Measurements from ENCODE around the gene AMIGO3.

AMIGO3 gene

DNA sequence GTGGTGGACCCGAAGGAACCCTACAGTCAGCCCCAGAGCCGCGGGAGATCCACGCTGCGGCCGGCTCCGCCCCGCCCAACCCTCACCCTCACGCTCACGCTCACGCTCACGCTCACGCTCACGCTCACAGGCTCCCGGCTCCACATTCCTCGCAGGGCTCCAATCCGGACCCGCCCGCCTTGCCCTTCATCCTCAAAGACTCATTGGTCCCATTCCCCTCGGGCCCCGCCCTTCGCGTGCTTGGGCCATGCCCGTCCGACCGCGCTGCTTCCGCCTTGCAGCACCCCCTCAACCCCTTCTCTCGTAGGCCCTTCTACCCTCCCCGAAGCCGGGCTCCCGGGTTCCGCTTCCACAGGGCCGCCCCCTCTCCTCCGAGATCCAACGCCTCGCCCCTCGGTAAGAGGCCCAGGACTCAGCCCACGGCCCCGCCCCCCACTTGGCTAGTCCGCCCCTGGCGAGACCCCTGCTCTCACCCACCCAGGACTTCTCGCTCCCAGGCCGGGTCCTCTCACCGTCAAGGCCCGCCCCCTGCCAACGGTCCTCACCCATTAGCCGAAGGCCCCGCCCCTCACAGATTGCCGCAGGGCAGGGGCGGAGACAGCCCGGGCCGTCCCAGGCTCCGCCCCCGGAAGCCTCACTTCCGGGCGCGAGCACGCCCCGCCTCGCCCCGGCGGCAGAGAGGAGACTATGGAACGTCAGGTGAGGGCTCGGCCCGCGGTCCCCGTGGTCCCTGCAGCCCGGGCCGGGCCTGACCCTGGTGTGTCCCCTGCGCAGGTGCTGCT is 45.6 kb downstream of the AMIGO3 start, which contains the start of gene APEH:
TSS of gene APEH (plus strand) at position 637 of the 782 bp plus-strand sequence. CDS start at position 688, 51 bp downstream.
- TF ChIP-seq RAD21 (IDR thresholded peaks at IDR 0.05; ENCODE audit: low read depth), result no peak
- TF ChIP-seq EGR1 (IDR thresholded peaks at IDR 0.05), result no peak
- TF ChIP-seq TEAD4 (IDR thresholded peaks at IDR 0.05), result peak; percentile 80
- TF ChIP-seq, protein P1, sequence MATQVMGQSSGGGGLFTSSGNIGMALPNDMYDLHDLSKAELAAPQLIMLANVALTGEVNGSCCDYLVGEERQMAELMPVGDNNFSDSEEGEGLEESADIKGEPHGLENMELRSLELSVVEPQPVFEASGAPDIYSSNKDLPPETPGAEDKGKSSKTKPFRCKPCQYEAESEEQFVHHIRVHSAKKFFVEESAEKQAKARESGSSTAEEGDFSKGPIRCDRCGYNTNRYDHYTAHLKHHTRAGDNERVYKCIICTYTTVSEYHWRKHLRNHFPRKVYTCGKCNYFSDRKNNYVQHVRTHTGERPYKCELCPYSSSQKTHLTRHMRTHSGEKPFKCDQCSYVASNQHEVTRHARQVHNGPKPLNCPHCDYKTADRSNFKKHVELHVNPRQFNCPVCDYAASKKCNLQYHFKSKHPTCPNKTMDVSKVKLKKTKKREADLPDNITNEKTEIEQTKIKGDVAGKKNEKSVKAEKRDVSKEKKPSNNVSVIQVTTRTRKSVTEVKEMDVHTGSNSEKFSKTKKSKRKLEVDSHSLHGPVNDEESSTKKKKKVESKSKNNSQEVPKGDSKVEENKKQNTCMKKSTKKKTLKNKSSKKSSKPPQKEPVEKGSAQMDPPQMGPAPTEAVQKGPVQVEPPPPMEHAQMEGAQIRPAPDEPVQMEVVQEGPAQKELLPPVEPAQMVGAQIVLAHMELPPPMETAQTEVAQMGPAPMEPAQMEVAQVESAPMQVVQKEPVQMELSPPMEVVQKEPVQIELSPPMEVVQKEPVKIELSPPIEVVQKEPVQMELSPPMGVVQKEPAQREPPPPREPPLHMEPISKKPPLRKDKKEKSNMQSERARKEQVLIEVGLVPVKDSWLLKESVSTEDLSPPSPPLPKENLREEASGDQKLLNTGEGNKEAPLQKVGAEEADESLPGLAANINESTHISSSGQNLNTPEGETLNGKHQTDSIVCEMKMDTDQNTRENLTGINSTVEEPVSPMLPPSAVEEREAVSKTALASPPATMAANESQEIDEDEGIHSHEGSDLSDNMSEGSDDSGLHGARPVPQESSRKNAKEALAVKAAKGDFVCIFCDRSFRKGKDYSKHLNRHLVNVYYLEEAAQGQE (IDR thresholded peaks at IDR 0.05; ENCODE audit: low read depth), result no peak
- no peak for TF ChIP-seq NFIC (IDR thresholded peaks at IDR 0.05)
- peak; percentile 58; the same call in 1 of the 2 replicates for TF ChIP-seq ZBTB7A (IDR thresholded peaks at IDR 0.05; ENCODE audit: low read depth)
- TF ChIP-seq, protein P2, sequence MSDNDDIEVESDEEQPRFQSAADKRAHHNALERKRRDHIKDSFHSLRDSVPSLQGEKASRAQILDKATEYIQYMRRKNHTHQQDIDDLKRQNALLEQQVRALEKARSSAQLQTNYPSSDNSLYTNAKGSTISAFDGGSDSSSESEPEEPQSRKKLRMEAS (IDR thresholded peaks at IDR 0.05), result peak; percentile 89; the same call in 1 of the 2 replicates
- 0 out of 2 replicates have a peak, but pooled peaks have one; percentile 31 for TF ChIP-seq YY1 (IDR thresholded peaks at IDR 0.05; ENCODE audit: low read depth)
- no peak for TF ChIP-seq CEBPB (IDR thresholded peaks at IDR 0.05)
- peak; percentile 90 for TF ChIP-seq TAF1 (IDR thresholded peaks at IDR 0.05; ENCODE audit: low read depth)
- TF ChIP-seq CREB1 (IDR thresholded peaks at IDR 0.05; ENCODE audit: low read depth), result peak; percentile 49
- TF ChIP-seq, protein P3, sequence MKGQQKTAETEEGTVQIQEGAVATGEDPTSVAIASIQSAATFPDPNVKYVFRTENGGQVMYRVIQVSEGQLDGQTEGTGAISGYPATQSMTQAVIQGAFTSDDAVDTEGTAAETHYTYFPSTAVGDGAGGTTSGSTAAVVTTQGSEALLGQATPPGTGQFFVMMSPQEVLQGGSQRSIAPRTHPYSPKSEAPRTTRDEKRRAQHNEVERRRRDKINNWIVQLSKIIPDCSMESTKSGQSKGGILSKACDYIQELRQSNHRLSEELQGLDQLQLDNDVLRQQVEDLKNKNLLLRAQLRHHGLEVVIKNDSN (IDR thresholded peaks at IDR 0.05), result 0 out of 2 replicates have a peak, but pooled peaks have one; percentile 5
- TF ChIP-seq EP300 (IDR thresholded peaks at IDR 0.05; ENCODE audit: borderline replicate concordance), result no peak
- no peak for TF ChIP-seq FOXM1 (IDR thresholded peaks at IDR 0.05; ENCODE audit: borderline replicate concordance, low read depth)
- TF ChIP-seq TCF12 (IDR thresholded peaks at IDR 0.05; ENCODE audit: low read depth), result peak; percentile 45; the same call in 1 of the 2 replicates

DNA sequence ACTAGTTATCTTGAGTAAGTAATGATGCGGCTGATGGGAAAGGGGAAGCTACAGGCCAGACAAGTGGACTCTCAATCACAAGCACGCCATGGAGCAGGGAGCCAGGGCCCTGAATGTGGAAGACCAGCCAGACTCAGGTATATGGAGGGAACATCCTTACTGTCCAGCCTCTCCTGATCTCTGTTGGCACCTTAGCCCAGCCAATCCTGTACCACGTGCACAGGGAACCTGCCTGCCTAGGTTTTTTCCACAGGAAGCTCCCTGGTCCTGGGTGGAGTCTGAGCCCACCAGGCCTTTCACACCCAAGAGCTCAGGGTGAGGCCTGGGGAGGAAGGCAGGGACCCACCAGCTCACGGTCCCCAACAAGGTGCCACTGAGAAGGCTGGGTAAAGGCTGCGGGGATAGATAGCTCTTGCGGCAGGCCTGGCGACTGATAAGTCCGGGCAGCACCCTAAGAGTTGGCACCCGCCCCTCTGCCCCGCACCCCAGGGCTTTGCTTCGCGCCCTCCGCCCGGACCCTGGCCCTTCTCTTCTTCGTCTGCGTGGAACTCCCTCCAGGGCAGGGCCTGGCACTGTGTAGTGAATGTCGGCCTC is 46.3 kb downstream of the AMIGO3 start:
- TF ChIP-seq TEAD4 (IDR thresholded peaks at IDR 0.05) (no peak), EP300 (IDR thresholded peaks at IDR 0.05; ENCODE audit: borderline replicate concordance) (no peak)
- TF ChIP-seq, protein P3 (IDR thresholded peaks at IDR 0.05), result peak; percentile 61

DNA sequence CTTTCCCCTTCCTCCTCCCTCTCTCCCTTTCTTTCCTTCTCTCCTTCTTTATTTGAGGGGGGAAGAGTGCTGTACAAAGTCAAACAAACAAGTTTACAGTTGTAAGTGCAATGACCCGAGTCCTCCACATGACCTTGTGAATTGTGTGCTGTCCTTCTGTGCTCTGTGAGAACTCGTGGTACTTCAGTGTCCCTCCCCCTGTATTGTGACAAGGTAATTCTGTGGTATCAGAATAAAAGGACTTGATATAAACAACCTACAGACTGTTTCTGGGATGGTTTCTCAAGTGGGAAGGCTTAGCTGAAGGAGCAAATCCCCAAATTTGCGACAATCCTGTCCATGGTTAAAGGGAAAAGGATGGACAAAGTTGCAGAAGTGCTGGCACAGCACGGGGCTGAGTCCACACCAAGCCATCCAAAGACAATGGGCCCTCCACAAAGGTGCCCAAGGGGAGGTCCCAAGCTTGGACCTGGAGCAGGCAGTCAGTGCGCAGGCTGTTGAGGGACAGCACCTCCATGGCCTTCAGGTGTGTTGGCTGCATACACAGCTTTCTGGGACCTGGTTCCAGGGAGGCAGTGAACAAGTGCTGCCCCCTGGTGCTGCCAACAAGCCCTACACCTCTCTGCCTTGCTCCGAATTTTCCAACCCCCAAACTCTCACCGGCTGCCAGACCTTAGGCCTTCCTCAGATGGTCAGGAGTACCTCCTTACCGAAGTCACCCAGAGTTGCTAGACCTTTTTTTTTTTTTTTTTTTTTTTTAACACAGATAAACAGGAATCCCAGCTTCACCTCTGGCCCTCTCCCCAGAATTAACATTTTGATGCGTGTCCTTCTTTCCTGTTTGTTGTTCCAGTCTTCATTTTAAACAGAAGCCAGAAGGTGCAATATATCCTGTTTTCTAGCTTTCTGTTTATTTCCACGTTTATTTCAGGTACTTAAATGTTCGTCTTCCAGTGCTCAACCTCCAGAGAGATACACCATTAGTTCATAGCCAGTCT is 47.9 kb downstream of the AMIGO3 start:
- TF ChIP-seq, protein P2 (IDR thresholded peaks at IDR 0.05), result 0 out of 2 replicates have a peak, but pooled peaks have one; percentile 14
- no peak for TF ChIP-seq YY1 (IDR thresholded peaks at IDR 0.05; ENCODE audit: low read depth)
- 0 out of 2 replicates have a peak, but pooled peaks have one; percentile 24 for TF ChIP-seq TEAD4 (IDR thresholded peaks at IDR 0.05)
- no peak for TF ChIP-seq ZBTB7A (IDR thresholded peaks at IDR 0.05; ENCODE audit: low read depth)
- TF ChIP-seq CEBPB (IDR thresholded peaks at IDR 0.05), result no peak
- TF ChIP-seq, protein P3 (IDR thresholded peaks at IDR 0.05), result no peak
- TF ChIP-seq CREB1 (IDR thresholded peaks at IDR 0.05; ENCODE audit: low read depth), result no peak
- TF ChIP-seq, protein P1 (IDR thresholded peaks at IDR 0.05; ENCODE audit: low read depth), result no peak
- TF ChIP-seq TAF1 (IDR thresholded peaks at IDR 0.05; ENCODE audit: low read depth), result no peak
- no peak for TF ChIP-seq FOXM1 (IDR thresholded peaks at IDR 0.05; ENCODE audit: borderline replicate concordance, low read depth)
- peak; percentile 97 for TF ChIP-seq RAD21 (IDR thresholded peaks at IDR 0.05; ENCODE audit: low read depth)
- no peak for TF ChIP-seq NFIC (IDR thresholded peaks at IDR 0.05)
- no peak for TF ChIP-seq EGR1 (IDR thresholded peaks at IDR 0.05)
- no peak for TF ChIP-seq EP300 (IDR thresholded peaks at IDR 0.05; ENCODE audit: borderline replicate concordance)
- no peak for TF ChIP-seq TCF12 (IDR thresholded peaks at IDR 0.05; ENCODE audit: low read depth)

DNA sequence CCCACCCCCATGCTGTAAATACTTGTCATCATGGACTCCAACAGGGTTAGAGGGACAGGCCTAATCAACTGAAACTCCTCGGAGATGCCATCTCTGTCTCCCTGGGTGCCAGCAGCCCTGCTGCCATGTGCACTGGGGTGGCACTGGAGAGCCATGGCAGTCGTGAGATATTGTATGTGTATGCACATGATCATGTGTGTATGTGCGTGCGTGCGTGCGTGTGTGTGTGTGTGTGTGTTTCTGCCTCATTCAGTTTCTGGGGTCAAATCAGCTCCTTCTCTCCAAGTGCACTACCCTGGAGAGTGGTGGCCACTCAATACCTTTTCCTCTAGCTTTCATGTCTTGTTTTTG is 48.6 kb downstream of the AMIGO3 start:
- TF ChIP-seq CREB1 (IDR thresholded peaks at IDR 0.05; ENCODE audit: low read depth), result no peak
- TF ChIP-seq EP300 (IDR thresholded peaks at IDR 0.05; ENCODE audit: borderline replicate concordance), result no peak
- no peak for TF ChIP-seq TAF1 (IDR thresholded peaks at IDR 0.05; ENCODE audit: low read depth)
- TF ChIP-seq RAD21 (IDR thresholded peaks at IDR 0.05; ENCODE audit: low read depth), result no peak
- TF ChIP-seq EGR1 (IDR thresholded peaks at IDR 0.05), result no peak
- no peak for TF ChIP-seq YY1 (IDR thresholded peaks at IDR 0.05; ENCODE audit: low read depth)
- no peak for TF ChIP-seq TCF12 (IDR thresholded peaks at IDR 0.05; ENCODE audit: low read depth)
- TF ChIP-seq FOXM1 (IDR thresholded peaks at IDR 0.05; ENCODE audit: borderline replicate concordance, low read depth), result no peak
- TF ChIP-seq TEAD4 (IDR thresholded peaks at IDR 0.05), result no peak
- TF ChIP-seq, protein P1 (IDR thresholded peaks at IDR 0.05; ENCODE audit: low read depth), result no peak
- TF ChIP-seq CEBPB (IDR thresholded peaks at IDR 0.05), result no peak
- no peak for TF ChIP-seq NFIC (IDR thresholded peaks at IDR 0.05)

Measured in Ishikawa (cell line).